ENCODE results near the gene TMEM248. TPM values are rescaled to one million over a fixed set of nuclear protein-coding genes. Genes with fewer than 3 reads are reported as not detected.
"Not testable (repeated sequence)": the region's sequence is repeated elsewhere in the genome, so short reads cannot be mapped to it uniquely, and the experiment has no call there.

TMEM248 gene
- polyA plus RNA-seq, 6 donors from 2014 or later = 135 to 160 (median 150) TPM

GRCh38 chr7:66901941-66902843, 18.8 kb upstream of the TMEM248 start:
- H3K4me3 Mint-ChIP-seq = no peak overlapping the region
- peak overlapping the region in 2 of 6 donors; percentile 19 to 76 for H3K27ac Mint-ChIP-seq
- no peaks in the 10 kb centered on the region for H3K4me1 Mint-ChIP-seq
- DNase-seq (no peak), ATAC-seq (ENCODE audit: low read depth in 2 of 2) (no peak)
- H3K27me3 Mint-ChIP-seq = no peaks in the 10 kb centered on the region
- H3K36me3 Mint-ChIP-seq = no peaks in the 10 kb centered on the region
- H3K9me3 Mint-ChIP-seq = no peaks in the 10 kb centered on the region

DNA sequence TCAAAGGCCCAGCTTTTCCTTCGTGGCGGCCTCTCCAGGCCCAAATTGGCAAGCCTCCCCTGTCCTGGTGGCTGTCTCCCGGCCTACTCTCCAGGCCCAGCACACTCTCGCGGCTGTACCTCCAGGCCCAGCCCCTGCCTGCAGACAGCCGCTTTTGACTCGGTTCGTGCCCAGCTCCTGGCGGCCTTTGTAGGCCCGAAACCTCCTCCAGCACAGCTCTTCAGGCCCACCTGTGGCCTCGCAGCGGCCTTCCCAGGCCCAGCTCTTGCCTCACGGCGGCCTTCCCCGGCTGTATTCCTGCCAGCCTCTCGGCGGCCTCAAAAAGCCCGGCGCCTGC, 18.2 kb upstream of the TMEM248 start:
- Mint-ChIP-seq H3K27ac (no peak overlapping the region), H3K4me3 (no peak overlapping the region), H3K27me3 (no peaks in the 10 kb centered on the region), H3K36me3 (no peaks in the 10 kb centered on the region), H3K9me3 (no peaks in the 10 kb centered on the region), H3K4me1 (no peaks in the 10 kb centered on the region)
- DNase-seq (no peak), ATAC-seq (ENCODE audit: low read depth in 2 of 2) (no peak)

- H3K9me3 Mint-ChIP-seq = no peaks in the 10 kb centered on the region
- H3K27ac Mint-ChIP-seq = peak overlapping the region in 1 of 6 donors; percentile 20
- H3K36me3 Mint-ChIP-seq = no peaks in the 10 kb centered on the region
- no peak overlapping the region for H3K4me3 Mint-ChIP-seq
- peaks cover 0 to 3% (median 0%) of the 10 kb centered on the region in 3 donors for H3K4me1 Mint-ChIP-seq
- ATAC-seq (ENCODE audit: low read depth in 2 of 2) (no peak), DNase-seq (no peak)
- H3K27me3 Mint-ChIP-seq = no peaks in the 10 kb centered on the region
Measured at GRCh38 chr7:66903360-66904062, 17.5 kb upstream of the TMEM248 start.

DNA sequence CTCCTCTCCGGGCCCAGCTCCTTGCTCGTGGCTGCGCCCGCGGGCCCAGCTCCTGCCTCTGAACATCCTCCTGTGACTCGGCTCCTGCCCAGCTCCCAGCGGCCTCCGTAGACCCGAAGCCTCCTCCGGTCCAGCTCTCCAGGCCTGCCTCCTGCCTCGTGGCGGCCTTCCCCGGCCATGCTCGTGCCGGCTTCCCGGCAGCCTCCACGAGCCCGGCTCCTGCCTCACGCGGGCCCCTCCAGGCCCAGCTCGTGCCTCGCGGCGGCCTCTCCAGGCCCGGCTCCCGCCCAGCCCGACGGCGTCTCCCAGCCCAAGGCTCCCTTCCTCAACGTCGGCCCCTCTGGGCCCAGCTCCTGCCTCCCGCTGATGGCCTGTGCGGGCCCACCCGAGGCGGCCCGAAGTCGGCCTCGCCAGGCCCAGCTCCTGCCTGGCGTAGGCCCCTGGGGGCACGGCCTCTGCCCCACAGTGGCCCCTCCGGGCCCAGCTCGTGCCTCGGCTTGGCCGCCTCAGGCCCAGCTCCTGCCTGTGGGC, 16.9 kb upstream of the TMEM248 start:
- peak overlapping the region in 1 of 6 donors; percentile 57 for H3K27ac Mint-ChIP-seq
- H3K27me3 Mint-ChIP-seq = no peaks in the 10 kb centered on the region
- no peak overlapping the region for H3K4me3 Mint-ChIP-seq
- H3K9me3 Mint-ChIP-seq = no peaks in the 10 kb centered on the region
- H3K36me3 Mint-ChIP-seq = no peaks in the 10 kb centered on the region
- H3K4me1 Mint-ChIP-seq = peaks cover 0 to 4% (median 0%) of the 10 kb centered on the region in 3 donors
- no peak for ATAC-seq (ENCODE audit: low read depth in 2 of 2)
- DNase-seq = no peak

GRCh38 chr7:66905278-66905677, 15.7 kb upstream of the TMEM248 start:
- H3K27ac Mint-ChIP-seq = peak overlapping the region in 4 of 6 donors; percentile 24 to 68 (median 40)
- H3K4me1 Mint-ChIP-seq = peaks cover 0 to 4% (median 0%) of the 10 kb centered on the region in 3 donors
- peak overlapping the region in 1 of 8 donors; percentile 37 for H3K4me3 Mint-ChIP-seq
- ATAC-seq (ENCODE audit: low read depth in 2 of 2) (no peak), DNase-seq (no peak)
- H3K36me3 Mint-ChIP-seq = no peaks in the 10 kb centered on the region
- no peaks in the 10 kb centered on the region for H3K27me3 Mint-ChIP-seq
- no peaks in the 10 kb centered on the region for H3K9me3 Mint-ChIP-seq

DNA sequence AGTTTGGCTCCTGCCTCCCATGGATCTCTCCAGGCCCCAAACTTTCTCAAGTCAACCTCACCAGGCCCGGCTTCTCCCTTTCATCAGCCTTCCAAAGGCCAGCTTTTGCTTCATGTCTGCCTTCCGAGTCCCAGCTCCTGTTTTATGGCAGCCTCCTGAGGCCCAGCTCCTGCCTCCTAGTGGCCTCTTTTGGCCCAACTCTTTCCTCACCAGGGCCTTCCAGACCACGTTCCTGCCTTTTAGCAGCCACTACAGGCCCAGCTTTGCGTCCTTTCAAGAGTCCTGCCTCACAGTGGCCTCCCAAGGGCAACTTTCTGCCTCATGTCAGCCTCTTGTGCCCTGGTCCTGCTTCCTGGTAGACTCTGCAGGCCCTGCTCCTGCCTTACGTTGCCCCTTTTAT, 15.3 kb upstream of the TMEM248 start:
- H3K27me3 Mint-ChIP-seq = no peaks in the 10 kb centered on the region
- no peaks in the 10 kb centered on the region for H3K36me3 Mint-ChIP-seq
- peak overlapping the region in 2 of 6 donors; percentile 7 to 63 for H3K27ac Mint-ChIP-seq
- no peaks in the 10 kb centered on the region for H3K9me3 Mint-ChIP-seq
- DNase-seq (no peak), ATAC-seq (ENCODE audit: low read depth in 2 of 2) (no peak)
- peak overlapping the region in 1 of 8 donors; percentile 37 for H3K4me3 Mint-ChIP-seq
- peaks cover 0 to 4% (median 0%) of the 10 kb centered on the region in 3 donors for H3K4me1 Mint-ChIP-seq

GRCh38 chr7:66907731-66908130, 13.3 kb upstream of the TMEM248 start:
- Mint-ChIP-seq H3K4me1 (peaks cover 0 to 4% (median 0%) of the 10 kb centered on the region in 3 donors), H3K9me3 (no peaks in the 10 kb centered on the region), H3K27me3 (no peaks in the 10 kb centered on the region), H3K36me3 (no peaks in the 10 kb centered on the region), H3K27ac (peak overlapping the region in 1 of 6 donors; percentile 78), H3K4me3 (no peak overlapping the region)
- no peak for ATAC-seq (ENCODE audit: low read depth in 2 of 2)
- DNase-seq = no peak

GRCh38 chr7:66908598-66908997, 12.4 kb upstream of the TMEM248 start:
- H3K4me1 Mint-ChIP-seq; H3K27me3 Mint-ChIP-seq; ATAC-seq (ENCODE audit: low read depth in 2 of 2); H3K36me3 Mint-ChIP-seq; DNase-seq; H3K9me3 Mint-ChIP-seq; H3K4me3 Mint-ChIP-seq: not testable (repeated sequence)
- H3K27ac Mint-ChIP-seq = peak overlapping the region in 1 of 6 donors; percentile 22

DNA sequence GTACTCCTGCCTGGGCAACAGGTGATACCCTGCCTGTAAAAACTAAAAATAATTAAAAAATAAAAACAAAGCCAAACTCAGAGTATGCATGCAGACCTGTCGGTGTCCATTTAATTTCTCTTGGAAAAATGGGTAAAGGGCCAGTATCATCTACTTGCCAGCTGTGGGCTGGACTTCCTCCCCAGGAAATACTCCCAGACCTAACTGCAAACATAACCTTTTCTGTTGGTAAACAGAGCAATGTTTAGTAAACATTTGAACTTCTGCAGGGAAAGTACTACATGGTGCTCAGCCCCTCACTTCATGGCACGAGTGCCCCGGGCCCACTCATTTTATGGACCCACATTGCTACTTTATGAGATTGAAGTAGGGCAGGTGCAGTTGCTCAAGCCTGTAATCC, 10.2 kb upstream of the TMEM248 start:
- Mint-ChIP-seq H3K4me3 (no peak overlapping the region), H3K27me3 (no peaks in the 10 kb centered on the region), H3K4me1 (peaks cover 0 to 17% (median 0%) of the 10 kb centered on the region in 3 donors), H3K9me3 (no peaks in the 10 kb centered on the region), H3K27ac (no peak overlapping the region), H3K36me3 (no peaks in the 10 kb centered on the region)
- no peak for DNase-seq
- no peak for ATAC-seq (ENCODE audit: low read depth in 2 of 2)

- peaks cover 0 to 18% (median 0%) of the 10 kb centered on the region in 3 donors for H3K4me1 Mint-ChIP-seq
- H3K36me3 Mint-ChIP-seq; DNase-seq; H3K27me3 Mint-ChIP-seq; ATAC-seq (ENCODE audit: low read depth in 2 of 2); H3K27ac Mint-ChIP-seq; H3K4me3 Mint-ChIP-seq; H3K9me3 Mint-ChIP-seq: not testable (repeated sequence)
Measured at GRCh38 chr7:66911191-66911590, 9.8 kb upstream of the TMEM248 start.

DNA sequence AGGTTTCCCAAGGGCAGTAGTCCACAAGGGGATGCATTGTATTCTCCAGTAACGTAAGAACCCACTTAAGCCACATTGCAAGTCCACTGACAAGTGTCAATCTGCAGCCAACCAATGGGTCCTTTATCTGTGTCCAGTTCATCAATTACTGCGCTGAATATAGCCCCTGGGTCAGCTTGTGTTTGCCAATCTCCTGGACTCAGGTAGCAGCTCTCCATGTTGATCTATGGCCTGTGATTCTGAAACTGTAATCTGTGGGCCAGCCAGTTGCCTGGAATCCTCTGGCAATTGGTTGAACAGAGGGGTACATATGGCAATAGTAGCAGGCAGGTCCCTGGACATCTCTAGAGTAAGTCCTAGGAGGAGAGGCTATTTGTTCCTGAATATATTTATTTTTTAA, 8.8 kb upstream of the TMEM248 start:
- ATAC-seq (ENCODE audit: low read depth in 2 of 2) = no peak
- Mint-ChIP-seq H3K4me1 (peaks cover 0 to 18% (median 0%) of the 10 kb centered on the region in 3 donors), H3K27me3 (no peaks in the 10 kb centered on the region), H3K36me3 (no peaks in the 10 kb centered on the region), H3K4me3 (no peak overlapping the region), H3K9me3 (no peaks in the 10 kb centered on the region), H3K27ac (no peak overlapping the region)
- no peak for DNase-seq

DNA sequence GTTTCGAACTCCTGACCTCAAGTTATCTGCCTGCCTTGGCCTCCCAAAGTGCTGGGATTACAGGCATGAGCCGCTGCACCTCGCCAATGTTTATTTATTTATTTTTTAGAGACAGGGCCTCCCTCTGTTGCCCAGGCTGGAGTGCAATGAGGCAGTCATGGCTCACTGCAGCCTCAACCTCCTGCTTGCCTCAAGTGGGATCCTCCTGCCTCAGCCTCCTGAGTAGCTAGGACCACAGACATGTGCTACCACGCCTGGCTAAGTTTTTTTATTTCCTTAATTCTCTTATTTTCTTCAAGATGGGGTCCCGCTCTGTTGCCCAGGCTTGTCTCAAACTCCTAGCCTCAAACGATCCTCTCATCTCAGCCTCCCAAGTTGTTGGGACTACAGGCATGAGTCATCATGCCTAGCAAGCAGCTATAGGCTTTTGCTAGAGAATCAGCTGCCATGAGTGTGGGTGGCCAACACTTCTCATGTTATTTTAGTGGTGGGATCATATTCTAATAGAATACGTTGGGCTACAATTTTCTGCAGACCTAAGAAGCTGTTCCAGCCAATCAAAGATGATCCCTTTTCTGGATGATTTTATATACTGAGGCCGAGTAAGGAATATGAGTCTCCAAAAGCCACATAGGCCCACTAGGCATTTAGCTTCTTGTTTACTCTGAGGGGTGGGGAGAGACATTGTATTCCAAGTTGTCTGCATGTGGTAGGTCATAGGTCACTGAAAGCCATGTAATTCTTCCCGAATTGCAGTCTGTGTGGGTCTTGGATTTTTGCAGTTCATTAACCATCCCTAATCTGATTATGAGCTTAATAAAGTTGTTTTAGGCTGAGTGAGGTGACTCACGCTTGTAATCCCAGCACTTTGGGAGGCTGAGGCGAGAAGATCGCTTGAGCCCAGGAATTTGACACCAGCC, 7.6 kb upstream of the TMEM248 start:
- H3K36me3 Mint-ChIP-seq = no peaks in the 10 kb centered on the region
- peak overlapping the region in 1 of 8 donors; percentile 68 for H3K4me3 Mint-ChIP-seq
- no peaks in the 10 kb centered on the region for H3K9me3 Mint-ChIP-seq
- no peak for DNase-seq
- H3K27ac Mint-ChIP-seq = no peak overlapping the region
- H3K4me1 Mint-ChIP-seq = peaks cover 0 to 17% (median 0%) of the 10 kb centered on the region in 3 donors
- ATAC-seq (ENCODE audit: low read depth in 2 of 2) = no peak
- no peaks in the 10 kb centered on the region for H3K27me3 Mint-ChIP-seq

GRCh38 chr7:66917904-66918303, 3.1 kb upstream of the TMEM248 start:
- H3K4me1 Mint-ChIP-seq = peaks cover 13 to 32% (median 14%) of the 10 kb centered on the region in 3 donors
- not testable (repeated sequence) for DNase-seq; H3K27ac Mint-ChIP-seq; ATAC-seq (ENCODE audit: low read depth in 2 of 2); H3K9me3 Mint-ChIP-seq; H3K36me3 Mint-ChIP-seq; H3K27me3 Mint-ChIP-seq; H3K4me3 Mint-ChIP-seq
